HCT116 (cell line): ENCODE results near the gene UBE2G2. TPM values are rescaled to one million over a fixed set of nuclear protein-coding genes. Genes with fewer than 3 reads are reported as not detected.

Experiments
- ATAC-seq: fragments of 200-7000 bp; cut with Tn5 transposase; 2 replicates; pipeline ENCODE4 v1.9.1; 2020; ENCODE audit warnings: mild to moderate bottlenecking, moderate library complexity
- BruUV-seq: library from RNA; stranded (reverse); fragments of 400-500 nt; replicated peaks from 2 replicates; lab custom pipeline; 2021; lab: Mats Ljungman, UMichigan
- CTCF ChIA-PET: fragments of 300-600 bp; sonication (Branson Sonifier 250); formaldehyde crosslinking; loops from one replicate; lab custom pipeline; 2021; ENCODE audit warnings: antibody characterized with exemption; lab: Charles Lee
- POLR2A ChIA-PET: fragments of 300-600, 350-600 bp; sonication (Branson Sonifier 250); formaldehyde crosslinking; loops from one replicate; lab custom pipeline; 2021; ENCODE audit warnings: antibody characterized with exemption; lab: Charles Lee
- RAD21 ChIA-PET, 2 experiments: fragments of 300-600 bp; sonication (Branson Sonifier 250); formaldehyde crosslinking; loops; one replicate each; lab custom pipeline; 2023; ENCODE audit warnings: low total read pairs in 2 of 2; ENCODE audit not compliant: uncharacterized antibody in 2 of 2, unreplicated experiment in 2 of 2, low non-redundant PET in 1 of 2; lab: Charles Lee
- DNase-seq: peaks from one replicate; pipeline ENCODE4 v3.0.0-alpha.2; 2010; ENCODE audit warnings: low read depth, low spot score
- H2AFZ ChIP-seq: fragments of 200-600 bp; shearing (Covaris generic), sonication (generic); 2 replicates; pipeline ENCODE4 v1.6.1; 2017; ENCODE audit warnings: low read depth, mixed run types, mixed read lengths, antibody characterized with exemption, low read length; ENCODE audit not compliant: poor library complexity, severe bottlenecking
- H3K27ac ChIP-seq: 2 replicates; pipeline ENCODE4 v1.5.1; 2012; ENCODE audit warnings: low read depth, low read length
- H3K27me3 ChIP-seq: fragments of 200-600 bp; sonication (generic); 2 replicates; pipeline ENCODE4 v1.6.1; 2016; ENCODE audit warnings: mixed run types, low read length, mixed read lengths; ENCODE audit not compliant: insufficient read depth
- H3K36me3 ChIP-seq, 2 experiments: fragments of 200-500 bp in 1 of 2; fragments of 200-600 bp in 1 of 2; sonication (Bioruptor generic) in 1 of 2; sonication (generic) in 1 of 2; 2 replicates each; pipeline versions ENCODE4 v1.5.1 to v1.6.1; 2014 to 2016; ENCODE audit warnings: low read length in 2 of 2, inconsistent platforms in 1 of 2, mixed read lengths in 1 of 2, mixed run types in 1 of 2; ENCODE audit not compliant: insufficient read depth in 2 of 2, control insufficient read depth in 1 of 2
- H3K4me1 ChIP-seq, 2 experiments: fragments of 200-600 bp in 1 of 2; sonication (generic) in 1 of 2; 2 replicates each; pipeline versions ENCODE4 v1.5.1 to v1.6.1; 2012 to 2017; ENCODE audit warnings: low read length in 2 of 2, inconsistent platforms in 1 of 2, mild to moderate bottlenecking in 1 of 2, mixed read lengths in 1 of 2, mixed run types in 1 of 2, moderate library complexity in 1 of 2; ENCODE audit not compliant: insufficient read depth in 2 of 2, control insufficient read depth in 1 of 2
- H3K4me2 ChIP-seq: fragments of 200-600 bp; sonication (generic); 2 replicates; pipeline ENCODE4 v1.6.1; 2017; ENCODE audit warnings: mixed run types, low read length, mixed read lengths
- H3K4me3 ChIP-seq, 2 experiments: fragments of 200-600 bp in 1 of 2; sonication (generic) in 1 of 2; replicated peaks in 1 of 2; 2 replicates each; pipeline ENCODE4 v1.5.1; 2011 to 2016; ENCODE audit warnings: low read length in 2 of 2, control low read depth in 1 of 2, low read depth in 1 of 2, mild to moderate bottlenecking in 1 of 2, mixed read lengths in 1 of 2, mixed run types in 1 of 2
- H3K79me2 ChIP-seq: fragments of 200-600 bp; sonication (generic); 2 replicates; pipeline ENCODE4 v1.6.1; 2017; ENCODE audit warnings: mild to moderate bottlenecking, mixed run types, low read length, moderate library complexity, mixed read lengths; ENCODE audit not compliant: insufficient read depth
- H3K9ac ChIP-seq: fragments of 200-600 bp; sonication (generic); 2 replicates; pipeline ENCODE4 v1.6.1; 2016; ENCODE audit warnings: low read length, mixed read lengths
- H3K9me2 ChIP-seq: fragments of 200-600 bp; sonication (generic), shearing (Covaris generic); 2 replicates; pipeline ENCODE4 v1.6.1; 2017; ENCODE audit warnings: mixed run types, mild to moderate bottlenecking, moderate library complexity; ENCODE audit not compliant: insufficient read depth
- H3K9me3 ChIP-seq, 2 experiments: fragments of 200-500 bp in 1 of 2; fragments of 200-600 bp in 1 of 2; sonication (Bioruptor generic) in 1 of 2; sonication (generic) in 1 of 2; 2 replicates each; pipeline ENCODE4 v1.6.1; 2014 to 2017; ENCODE audit warnings: low read length in 2 of 2, mixed read lengths in 2 of 2, inconsistent platforms in 1 of 2, low read depth in 1 of 2, mild to moderate bottlenecking in 1 of 2, mixed run types in 1 of 2, moderate library complexity in 1 of 2; ENCODE audit not compliant: control insufficient read depth in 1 of 2, insufficient read depth in 1 of 2
- H4K20me1 ChIP-seq: fragments of 200-600 bp; sonication (generic), shearing (Covaris generic); 2 replicates; pipeline ENCODE4 v1.6.1; 2017; ENCODE audit warnings: mixed run types, mild to moderate bottlenecking, moderate library complexity; ENCODE audit not compliant: insufficient read depth
- EGR1 ChIP-seq: IDR thresholded peaks from 2 replicates; pipeline ENCODE4 v1.6.1; 2012; ENCODE audit warnings: low read depth
- JUND ChIP-seq: IDR thresholded peaks from 2 replicates; pipeline ENCODE4 v1.6.1; 2012
- POLR2A ChIP-seq: IDR thresholded peaks from 2 replicates; pipeline ENCODE4 v1.7.0; 2011; ENCODE audit warnings: borderline replicate concordance; ENCODE audit not compliant: insufficient read depth, insufficient read length; ENCODE audit errors: extremely low read depth
- POLR2AphosphoS5 ChIP-seq: IDR thresholded peaks from 2 replicates; pipeline ENCODE4 v1.6.1; 2011; ENCODE audit warnings: mild to moderate bottlenecking, low read depth, low read length, moderate library complexity
- SP1 ChIP-seq: IDR thresholded peaks from 2 replicates; pipeline ENCODE4 v1.6.1; 2012; ENCODE audit warnings: low read depth
- YY1 ChIP-seq: IDR thresholded peaks from 2 replicates; pipeline ENCODE4 v1.6.1; 2011; ENCODE audit warnings: low read length, low read depth, moderate library complexity, mild to moderate bottlenecking; ENCODE audit not compliant: insufficient replicate concordance; ENCODE audit errors: extremely low read depth
- intact Hi-C: fragments of 100-400 bp; cut with micrococcal nuclease; formaldehyde crosslinking; loops from 2 replicates; pipeline ENCODE4 v1.10.0; 2022
- total RNA-seq: library from RNA; stranded (reverse); gene quantifications from one replicate; pipeline ENCODE4 v1.2.1, GENCODE V29; 2021; ENCODE audit not compliant: unreplicated experiment
- TF ChIP-seq, protein P1 (sequence below): IDR thresholded peaks from 2 replicates; pipeline ENCODE4 v1.6.1; 2012
- TF ChIP-seq, protein P2 (sequence below): IDR thresholded peaks from 2 replicates; pipeline ENCODE4 v1.6.1; 2012

UBE2G2 gene
- total RNA-seq, 1 experiment from 2014 or later: 86.5 TPM

DNA sequence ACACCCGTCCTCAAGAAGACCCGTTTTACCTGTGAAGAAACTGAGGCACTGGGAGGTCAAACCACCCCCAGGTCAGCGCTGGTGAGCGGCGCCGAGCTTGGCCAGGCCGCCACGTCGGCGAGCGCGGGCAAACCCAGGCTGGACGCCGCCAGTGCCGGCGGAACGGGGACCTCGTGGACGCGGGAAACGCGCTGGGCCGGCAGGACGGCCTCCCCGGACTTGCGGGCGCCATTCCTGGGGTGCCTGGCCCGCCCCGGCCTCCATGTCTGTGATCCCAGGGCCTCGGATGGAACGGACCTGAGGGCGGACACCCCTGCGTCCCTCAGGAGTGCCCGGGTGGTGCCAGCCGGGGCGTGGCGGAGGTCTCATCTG, 17.0 kb upstream of the UBE2G2 start:
- H3K27me3 ChIP-seq: no peaks in the 10 kb centered on the region
- DNase-seq (no peak), ATAC-seq (no peak)
- no peak overlapping the region for H3K4me3 ChIP-seq
- no TSS peak for BruUV-seq
- H3K4me2 ChIP-seq: no peak overlapping the region
- H3K27ac ChIP-seq: no peak overlapping the region
- no peaks in the 10 kb centered on the region for H4K20me1 ChIP-seq
- ChIA-PET CTCF (no interaction called here), POLR2A (no interaction called here), RAD21 (no interaction called here)
- H3K9me3 ChIP-seq: peaks cover 10 to 20% of the 10 kb centered on the region in 2 experiments; a peak in 3 of 4 replicates
- H3K9me2 ChIP-seq: no peaks in the 10 kb centered on the region
- peaks cover 2 to 6% of the 10 kb centered on the region in 2 experiments; a peak in 2 of 4 replicates for H3K4me1 ChIP-seq
- H3K9ac ChIP-seq: no peak overlapping the region
- TF ChIP-seq POLR2AphosphoS5 (no peak), YY1 (no peak)
- TF ChIP-seq, protein P1, sequence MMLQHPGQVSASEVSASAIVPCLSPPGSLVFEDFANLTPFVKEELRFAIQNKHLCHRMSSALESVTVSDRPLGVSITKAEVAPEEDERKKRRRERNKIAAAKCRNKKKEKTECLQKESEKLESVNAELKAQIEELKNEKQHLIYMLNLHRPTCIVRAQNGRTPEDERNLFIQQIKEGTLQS: no peak
- TF ChIP-seq, all 23 proteins: peak for 0
- intact Hi-C loops: no loop called here
- Histone ChIP-seq H3K36me3 (no peaks in the 10 kb centered on the region), H2AFZ (no peak overlapping the region), H3K79me2 (0 out of 2 replicates have a peak, but pooled peaks cover 7% of the 10 kb centered on the region)

DNA sequence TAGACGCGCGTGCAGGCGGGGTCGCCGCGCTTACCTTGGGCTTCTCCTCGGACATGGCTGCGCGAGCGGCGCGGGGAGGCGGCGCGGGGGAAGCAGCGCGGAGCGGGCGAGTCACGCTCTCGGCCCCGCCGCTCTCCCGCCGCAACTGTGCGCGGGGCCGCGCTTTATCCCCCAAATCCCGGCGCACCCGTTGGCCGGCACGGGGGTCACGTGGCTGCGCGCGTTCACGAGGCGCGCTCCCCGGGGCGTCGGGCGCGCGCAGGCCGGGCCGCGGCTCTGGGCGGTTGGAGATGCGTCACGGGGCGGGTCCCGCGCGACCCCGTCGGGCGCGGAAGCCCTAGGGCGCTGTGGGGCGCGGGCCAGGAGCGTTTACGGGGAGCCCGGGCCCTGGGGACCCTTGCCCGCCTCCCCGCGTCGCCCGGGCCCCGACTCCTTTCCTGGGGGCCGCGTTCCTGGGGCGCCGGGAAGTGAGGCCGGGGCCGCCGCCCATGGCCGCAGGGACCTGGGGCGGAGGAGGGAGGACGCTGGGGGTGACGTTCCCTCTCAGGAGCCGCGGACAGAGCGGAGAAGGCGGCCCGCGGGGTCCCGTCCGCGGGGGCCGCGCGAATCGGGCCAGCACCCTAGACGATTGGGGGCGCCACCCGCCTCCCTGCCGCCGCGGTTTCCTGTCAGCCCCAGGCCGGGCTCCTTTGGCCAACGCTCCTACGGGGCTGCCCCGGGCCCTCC, 16.5 kb upstream of the UBE2G2 start, which contains the start of gene SUMO3:
Gene SUMO3, minus strand, starts transcription at position 149 of the 726 bp plus-strand sequence. Its CDS starts 94 bp downstream, at position 55.
- Histone ChIP-seq H3K9me3 (peaks cover 8 to 15% of the 10 kb centered on the region in 2 experiments; a peak in 3 of 4 replicates), H3K79me2 (0 out of 2 replicates have a peak, but pooled peaks cover 7% of the 10 kb centered on the region), H3K27me3 (no peaks in the 10 kb centered on the region), H3K9me2 (no peaks in the 10 kb centered on the region), H4K20me1 (no peaks in the 10 kb centered on the region), H3K4me1 (peaks cover 2 to 6% of the 10 kb centered on the region in 2 experiments; a peak in 2 of 4 replicates), H3K36me3 (no peaks in the 10 kb centered on the region), H3K9ac (peak within 1 kb of the TSS; percentile 59), H3K27ac (peak within 1 kb of the TSS; percentile 84; the same call in 1 of the 2 replicates), H3K4me2 (peak within 1 kb of the TSS; percentile 95), H3K4me3 (peak within 1 kb of the TSS; percentile 49 to 61), H2AFZ (no peak within 1 kb of the TSS)
- ATAC-seq (peak; percentile 57), DNase-seq (no peak)
- CTCF ChIA-PET: interaction anchor here (1.0 kb wide), 1 partner anchor 24 kb away, joined by 3 read pairs; no protein-coding TSS in a partner anchor
- TF ChIP-seq, protein P2, sequence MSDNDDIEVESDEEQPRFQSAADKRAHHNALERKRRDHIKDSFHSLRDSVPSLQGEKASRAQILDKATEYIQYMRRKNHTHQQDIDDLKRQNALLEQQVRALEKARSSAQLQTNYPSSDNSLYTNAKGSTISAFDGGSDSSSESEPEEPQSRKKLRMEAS: 0 out of 2 replicates have a peak, but pooled peaks have one; percentile 34
- no peak for TF ChIP-seq POLR2A
- no peak; the same call in 1 of the 2 replicates for TF ChIP-seq SP1
- TF ChIP-seq EGR1: no peak
- TF ChIP-seq, protein P1: no peak
- no peak; the same call in 1 of the 2 replicates for TF ChIP-seq POLR2AphosphoS5
- no peak for TF ChIP-seq JUND
- POLR2A ChIA-PET: no interaction called here
- intact Hi-C loops: no loop called here
- no TSS peak for BruUV-seq
- RAD21 ChIA-PET: no interaction called here
